Measurements from ENCODE around the gene TMEM151A.

- TF ChIP-seq CTCF (IDR thresholded peaks at IDR 0.05 in 4 of 5, conservative IDR thresholded peaks at IDR 0.05 in 1 of 5), result no peak
- TF ChIP-seq POLR2A (IDR thresholded peaks at IDR 0.05), result no peak
These were observed 43.1 kb downstream of the TMEM151A start for GRCh38 chr11:66334605-66335442.

Measured in gastrocnemius medialis (tissue), 4 donors.